Measurements from ENCODE around the gene TIGAR. TPM values are rescaled to one million over a fixed set of nuclear protein-coding genes. Genes with fewer than 3 reads are reported as not detected.

The TIGAR gene
- total RNA-seq = 1 to 10 TPM; 8.2 to 8.7 TPM

- Mint-ChIP-seq H3K36me3 (ENCODE audit: low read depth) (peaks cover 12% of the 10 kb centered on the region), H3K9me3 (no peaks in the 10 kb centered on the region), H3K4me3 (peak within 1 kb of the TSS; percentile 88), H3K27ac (peak within 1 kb of the TSS; percentile 87), H3K27me3 (no peaks in the 10 kb centered on the region), H3K4me1 (ENCODE audit: low read depth) (peaks cover 30% of the 10 kb centered on the region)
- ATAC-seq = peak; percentile 99
- TF ChIP-seq CTCF (IDR thresholded peaks at IDR 0.05) = no peak
- ChIA-PET POLR2A (interaction anchor here (1.0 to 1.8 kb wide), 4 partner anchors 10 to 323 kb away, joined by 3 to 5 read pairs (median 4); no protein-coding TSS in a partner anchor), CTCF (interaction anchor here (2.3 kb wide), 1 partner anchor 436 kb away, joined by 12 read pairs; no protein-coding TSS in a partner anchor)
- DNase-seq = peak; percentile 93
- intact Hi-C loops (cut with micrococcal nuclease) = no loop called here
These were observed at the start of gene TIGAR for GRCh38 chr12:4320853-4321701. TSS of gene TIGAR (plus strand) at chr12:4321213. CDS start at chr12:4321272, 59 bp downstream.

GRCh38 chr12:4271717-4272423 is 49.1 kb upstream of the TIGAR start:
- H3K9me3 Mint-ChIP-seq = no peaks in the 10 kb centered on the region
- H3K4me3 Mint-ChIP-seq = peak overlapping the region; percentile 100
- H3K36me3 Mint-ChIP-seq (ENCODE audit: low read depth) = peaks cover 35% of the 10 kb centered on the region
- no peaks in the 10 kb centered on the region for H3K27me3 Mint-ChIP-seq
- peaks cover 18% of the 10 kb centered on the region for H3K4me1 Mint-ChIP-seq (ENCODE audit: low read depth)
- TF ChIP-seq CTCF (IDR thresholded peaks at IDR 0.05) = no peak
- intact Hi-C loops (cut with micrococcal nuclease) = loop anchor here (2.0 to 5.0 kb wide), 3 partner anchors 129 to 400 kb away; partner anchors contain the start of gene PARP11
- peak; percentile 60 for ATAC-seq
- peak overlapping the region; percentile 100 for H3K27ac Mint-ChIP-seq
- CTCF ChIA-PET = interaction anchor here (0.9 to 1.7 kb wide), 5 partner anchors 21 to 283 kb away, joined by 3 to 9 read pairs (median 3); no protein-coding TSS in a partner anchor
- POLR2A ChIA-PET = interaction anchor here (0.7 to 17.2 kb wide), 25 partner anchors 9 to 438 kb away, joined by 3 to 375 read pairs (median 5); no protein-coding TSS in a partner anchor
- peak; percentile 97 for DNase-seq

- POLR2A ChIA-PET = interaction anchor here (0.6 to 17.2 kb wide), 32 partner anchors 8 to 439 kb away, joined by 3 to 375 read pairs (median 5); no protein-coding TSS in a partner anchor
- Mint-ChIP-seq H3K9me3 (no peaks in the 10 kb centered on the region), H3K4me3 (peak overlapping the region; percentile 100), H3K27ac (peak overlapping the region; percentile 100), H3K36me3 (ENCODE audit: low read depth) (peaks cover 43% of the 10 kb centered on the region), H3K27me3 (no peaks in the 10 kb centered on the region), H3K4me1 (ENCODE audit: low read depth) (peaks cover 17% of the 10 kb centered on the region)
- intact Hi-C loops (cut with micrococcal nuclease) = loop anchor here (2.0 to 5.0 kb wide), 3 partner anchors 130 to 400 kb away; partner anchors contain the start of gene PARP11
- CTCF ChIA-PET = interaction anchor here (0.9 to 1.7 kb wide), 5 partner anchors 22 to 387 kb away, joined by 3 to 9 read pairs (median 4); no protein-coding TSS in a partner anchor
- TF ChIP-seq CTCF (IDR thresholded peaks at IDR 0.05) = no peak
- DNase-seq (peak; percentile 94), ATAC-seq (peak; percentile 14)
These were observed 48.4 kb upstream of the TIGAR start for GRCh38 chr12:4272424-4273272.

- peaks cover 49% of the 10 kb centered on the region for H3K36me3 Mint-ChIP-seq (ENCODE audit: low read depth)
- intact Hi-C loops (cut with micrococcal nuclease) = loop anchor here (2.0 to 5.0 kb wide), 3 partner anchors 130 to 401 kb away; partner anchors contain the start of gene PARP11
These were observed 47.8 kb upstream of the TIGAR start for GRCh38 chr12:4273273-4273651.

More at GRCh38 chr12:4273273-4273651, 47.8 kb upstream of the TIGAR start:
- no peaks in the 10 kb centered on the region for H3K9me3 Mint-ChIP-seq
- no peaks in the 10 kb centered on the region for H3K27me3 Mint-ChIP-seq
- POLR2A ChIA-PET = interaction anchor here (0.6 to 17.2 kb wide), 19 partner anchors 7 to 380 kb away, joined by 3 to 375 read pairs (median 5); no protein-coding TSS in a partner anchor
- no peak for DNase-seq
- H3K27ac Mint-ChIP-seq = peak overlapping the region; percentile 100
- peak overlapping the region; percentile 100 for H3K4me3 Mint-ChIP-seq
- peaks cover 17% of the 10 kb centered on the region for H3K4me1 Mint-ChIP-seq (ENCODE audit: low read depth)
- peak; percentile 0 for ATAC-seq
- TF ChIP-seq CTCF (IDR thresholded peaks at IDR 0.05) = no peak
- CTCF ChIA-PET = interaction anchor here (0.7 to 1.7 kb wide), 6 partner anchors 8 to 387 kb away, joined by 3 to 9 read pairs (median 4); no protein-coding TSS in a partner anchor

All from activated CD8-positive, alpha-beta T cell treated with anti-CD3 and anti-CD28 coated beads for 36 hours (primary cell).